Calu3 (cell line): ENCODE results near the gene SEC22A. TPM values are rescaled to one million over a fixed set of nuclear protein-coding genes. Genes with fewer than 3 reads are reported as not detected.
"Not testable (repeated sequence)": the region's sequence is repeated elsewhere in the genome, so short reads cannot be mapped to it uniquely, and the experiment has no call there.

Experiments
- BruUV-seq: library from RNA; stranded (reverse); fragments of 400-500 nt; replicated peaks from 2 replicates; lab custom pipeline; 2021; lab: Mats Ljungman, UMichigan
- CTCF ChIA-PET: fragments of 300-600 bp; sonication (Branson Sonifier 250); formaldehyde crosslinking; loops from one replicate; lab custom pipeline; 2022; ENCODE audit warnings: antibody characterized with exemption; lab: Charles Lee
- DNase-seq: peaks from one replicate; pipeline ENCODE4 v3.0.0; 2022
- H3K27ac Mint-ChIP-seq: one replicate; pipeline ENCODE4 v1.8.0; 2022; ENCODE audit warnings: mixed read lengths; ENCODE audit not compliant: unreplicated experiment
- H3K27me3 Mint-ChIP-seq: one replicate; pipeline ENCODE4 v1.8.0; 2022; ENCODE audit warnings: mixed read lengths; ENCODE audit not compliant: unreplicated experiment
- H3K36me3 Mint-ChIP-seq: one replicate; pipeline ENCODE4 v1.8.0; 2022; ENCODE audit warnings: mild to moderate bottlenecking, moderate library complexity, mixed read lengths; ENCODE audit not compliant: insufficient read depth, unreplicated experiment
- H3K4me1 Mint-ChIP-seq: one replicate; pipeline ENCODE4 v1.8.0; 2022; ENCODE audit warnings: mild to moderate bottlenecking, low read depth, mixed read lengths; ENCODE audit not compliant: unreplicated experiment
- H3K4me3 Mint-ChIP-seq: one replicate; pipeline ENCODE4 v1.8.0; 2022; ENCODE audit warnings: mild to moderate bottlenecking, low read depth, moderate library complexity, mixed read lengths; ENCODE audit not compliant: unreplicated experiment
- H3K9me3 Mint-ChIP-seq: one replicate; pipeline ENCODE4 v1.8.0; 2022; ENCODE audit warnings: low read depth, mixed read lengths; ENCODE audit not compliant: unreplicated experiment
- CTCF ChIP-seq: fragments of 200-600 bp; IDR thresholded peaks from one replicate; pipeline ENCODE4 v1.8.0; 2022; ENCODE audit warnings: antibody characterized with exemption; ENCODE audit not compliant: unreplicated experiment
- intact Hi-C: fragments of 100-400 bp; cut with micrococcal nuclease; formaldehyde crosslinking; loops from one replicate; pipeline ENCODE4 v1.10.0; 2022; ENCODE audit not compliant: unreplicated experiment
- total RNA-seq: library from RNA; stranded (reverse); gene quantifications from 2 replicates; pipeline ENCODE4 v1.2.3, GENCODE V29; 2022

SEC22A gene
- total RNA-seq, 1 experiment from 2014 or later: 18.6 TPM

DNA sequence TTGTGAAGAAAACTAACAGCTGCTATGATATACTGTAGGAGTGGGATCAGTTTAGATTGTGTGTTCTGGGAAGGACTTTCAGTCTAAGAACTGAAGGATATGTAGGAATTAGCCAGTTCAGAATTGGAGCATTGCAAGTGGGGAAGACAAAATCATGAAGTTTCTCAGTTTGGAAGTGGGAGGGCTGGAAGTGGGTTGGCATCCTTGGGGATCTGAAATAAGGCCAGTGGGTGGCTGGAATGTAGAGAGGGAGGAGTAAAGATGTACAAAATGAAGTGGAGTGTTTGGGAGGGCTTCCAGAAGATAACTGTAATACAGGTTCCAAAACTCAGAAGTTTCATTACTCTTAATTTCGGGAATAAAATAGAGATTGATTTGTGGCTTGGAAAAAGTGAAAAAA lies 17.2 kb downstream of the SEC22A start:
- Mint-ChIP-seq H3K27me3 (no peaks in the 10 kb centered on the region), H3K27ac (no peak overlapping the region), H3K4me1 (no peaks in the 10 kb centered on the region), H3K36me3 (no peaks in the 10 kb centered on the region), H3K9me3 (no peaks in the 10 kb centered on the region), H3K4me3 (no peak overlapping the region)
- BruUV-seq: no TSS peak
- CTCF ChIA-PET: no interaction called here
- TF ChIP-seq CTCF: no peak
- DNase-seq: no peak
- intact Hi-C loops: no loop called here

DNA sequence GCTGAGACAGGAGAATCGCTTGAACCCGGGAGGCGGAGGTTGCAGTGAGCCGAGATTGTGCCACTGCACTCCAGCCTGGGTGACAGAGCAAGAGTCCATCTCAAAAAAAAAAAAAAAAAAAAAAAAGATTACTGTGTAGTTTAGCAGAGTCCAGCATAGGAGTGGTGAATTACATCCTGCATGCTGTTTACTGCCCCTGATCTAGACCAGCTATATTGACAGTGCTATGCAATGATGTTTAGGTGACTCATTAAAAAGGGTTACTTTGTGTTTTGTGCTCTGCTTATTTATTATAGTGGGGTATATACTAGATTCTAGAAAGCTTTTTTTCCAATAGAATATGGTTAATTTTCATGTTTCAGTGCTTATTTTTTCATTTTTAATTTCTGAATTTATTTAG lies 19.6 kb downstream of the SEC22A start:
- intact Hi-C loops, BruUV-seq, H3K27me3 Mint-ChIP-seq, H3K27ac Mint-ChIP-seq, H3K4me1 Mint-ChIP-seq, H3K4me3 Mint-ChIP-seq, H3K9me3 Mint-ChIP-seq, DNase-seq, H3K36me3 Mint-ChIP-seq: not testable (repeated sequence)
- CTCF ChIA-PET: interaction anchor here (0.7 kb wide), 1 partner anchor 103 kb away, joined by 6 read pairs; no protein-coding TSS in a partner anchor

DNA sequence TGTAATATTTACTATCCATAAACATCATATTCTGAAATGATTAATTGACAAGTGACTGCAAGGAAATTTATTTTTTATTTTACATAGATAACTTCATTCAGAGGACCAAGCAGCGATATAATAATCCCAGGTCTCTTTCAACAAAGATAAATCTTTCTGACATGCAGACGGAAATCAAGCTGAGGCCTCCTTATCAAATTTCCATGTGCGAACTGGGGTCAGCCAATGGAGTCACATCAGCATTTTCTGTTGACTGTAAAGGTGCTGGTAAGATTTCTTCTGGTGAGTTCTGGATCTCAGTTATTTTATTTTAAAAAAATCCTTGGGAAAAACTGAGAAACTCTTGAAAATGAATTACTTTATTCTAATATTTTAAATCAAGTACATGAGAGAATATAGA lies 23.3 kb downstream of the SEC22A start:
- Mint-ChIP-seq H3K36me3 (no peaks in the 10 kb centered on the region), H3K27me3 (no peaks in the 10 kb centered on the region), H3K4me1 (no peaks in the 10 kb centered on the region), H3K9me3 (peaks cover 5% of the 10 kb centered on the region), H3K4me3 (no peak overlapping the region), H3K27ac (no peak overlapping the region)
- TF ChIP-seq CTCF: no peak
- intact Hi-C loops: no loop called here
- DNase-seq: no peak
- CTCF ChIA-PET: no interaction called here
- no TSS peak for BruUV-seq

DNA sequence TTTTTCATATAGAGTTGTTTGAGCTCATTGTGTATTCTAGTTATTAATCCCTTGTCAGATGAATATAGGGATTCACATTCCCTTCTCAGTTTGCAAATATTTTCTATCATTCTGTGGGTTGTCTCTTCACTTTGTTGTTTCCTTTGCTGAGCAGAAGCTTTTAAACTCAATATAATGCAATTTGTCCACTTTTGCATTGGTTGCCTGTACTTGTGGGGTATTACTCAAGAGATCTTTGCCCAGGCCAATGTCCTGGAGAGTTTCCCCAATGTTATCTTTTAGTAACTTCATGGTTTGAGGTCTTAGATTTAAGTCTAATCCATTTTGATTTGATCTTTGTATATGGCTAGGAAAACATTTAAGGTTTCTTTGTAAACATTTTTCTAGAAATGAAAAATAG lies 24.8 kb downstream of the SEC22A start:
- no peak for DNase-seq
- no peak for TF ChIP-seq CTCF
- Mint-ChIP-seq H3K4me3 (no peak overlapping the region), H3K27ac (no peak overlapping the region), H3K4me1 (no peaks in the 10 kb centered on the region), H3K27me3 (no peaks in the 10 kb centered on the region), H3K36me3 (no peaks in the 10 kb centered on the region), H3K9me3 (peaks cover 5% of the 10 kb centered on the region)
- CTCF ChIA-PET: interaction anchor here (0.6 kb wide), 1 partner anchor 16 kb away, joined by 5 read pairs; no protein-coding TSS in a partner anchor
- intact Hi-C loops: no loop called here
- BruUV-seq: no TSS peak

GRCh38 chr3:123229145-123229544 lies 27.4 kb downstream of the SEC22A start:
- BruUV-seq: no TSS peak
- intact Hi-C loops: no loop called here
- CTCF ChIA-PET: no interaction called here
- TF ChIP-seq CTCF: no peak
- peaks cover 5% of the 10 kb centered on the region for H3K9me3 Mint-ChIP-seq
- H3K27ac Mint-ChIP-seq: no peak overlapping the region
- no peak overlapping the region for H3K4me3 Mint-ChIP-seq
- no peak for DNase-seq
- H3K36me3 Mint-ChIP-seq: no peaks in the 10 kb centered on the region
- H3K27me3 Mint-ChIP-seq: no peaks in the 10 kb centered on the region
- H3K4me1 Mint-ChIP-seq: no peaks in the 10 kb centered on the region
